SK-N-SH (cell line): ENCODE data around the gene CFAP20DC. TPM values are rescaled to one million over a fixed set of nuclear protein-coding genes. Genes with fewer than 3 reads are reported as not detected.

Source experiments
- CTCF ChIA-PET: fragments of 300-600, 350-600 bp; formaldehyde crosslinking; extraction: SDS; loops from one replicate; lab custom pipeline; 2021; lab: Yijun Ruan, JAX
- POLR2A ChIA-PET: fragments of 350-600 bp; sonication (Branson Sonifier 250); formaldehyde crosslinking; extraction: SDS; loops from one replicate; lab custom pipeline; 2020; ENCODE audit warnings: antibody characterized with exemption, inconsistent platforms; lab: Yijun Ruan, JAX
- DNase-seq: peaks from one replicate; pipeline ENCODE4 v3.0.0; 2012
- H2AFZ ChIP-seq: fragments of 200-600 bp; sonication (generic); 2 replicates; pipeline ENCODE4 v1.8.1; 2016; ENCODE audit warnings: antibody characterized with exemption, mild to moderate bottlenecking, low read depth
- H3F3A ChIP-seq: fragments of 200-600 bp; sonication (generic); replicated peaks from 2 replicates; pipeline ENCODE3; 2016; ENCODE audit warnings: antibody characterized with exemption, mild to moderate bottlenecking; ENCODE audit not compliant: insufficient read depth
- H3K27ac ChIP-seq, 2 experiments: fragments of 200-500 bp in 1 of 2; fragments of 200-600 bp in 1 of 2; sonication (Bioruptor generic) in 1 of 2; sonication (generic), shearing (Covaris generic) in 1 of 2; 2 replicates each; pipeline versions ENCODE4 v1.5.1 to v1.6.1; 2014 to 2016; ENCODE audit warnings: low read depth in 2 of 2, inconsistent platforms in 1 of 2, low read length in 1 of 2, mild to moderate bottlenecking in 1 of 2, mixed read lengths in 1 of 2
- H3K27me3 ChIP-seq: fragments of 200-600 bp; sonication (generic), shearing (Covaris generic); 2 replicates; pipeline ENCODE4 v1.6.1; 2016; ENCODE audit warnings: mixed run types; ENCODE audit not compliant: insufficient read depth
- H3K36me3 ChIP-seq, 2 experiments: fragments of 200-500 bp in 1 of 2; fragments of 200-600 bp in 1 of 2; sonication (Bioruptor generic) in 1 of 2; sonication (generic) in 1 of 2; replicated peaks in 1 of 2; 2 replicates each; pipeline versions ENCODE3 to v1.5.1; 2014 to 2016; ENCODE audit warnings: low read length in 1 of 2, mild to moderate bottlenecking in 1 of 2; ENCODE audit not compliant: insufficient read depth in 2 of 2, control insufficient read depth in 1 of 2
- H3K4me1 ChIP-seq, 2 experiments: fragments of 200-500 bp in 1 of 2; fragments of 200-600 bp in 1 of 2; sonication (Bioruptor generic) in 1 of 2; sonication (generic), shearing (Covaris generic) in 1 of 2; 2 replicates each; pipeline versions ENCODE4 v1.5.1 to v1.6.1; 2014 to 2016; ENCODE audit warnings: low read depth in 1 of 2, low read length in 1 of 2, mixed run types in 1 of 2; ENCODE audit not compliant: insufficient read depth in 2 of 2, control insufficient read depth in 1 of 2
- H3K4me2 ChIP-seq: fragments of 200-600 bp; sonication (generic), shearing (Covaris generic); 2 replicates; pipeline ENCODE4 v1.6.1; 2017; ENCODE audit warnings: mixed run types
- H3K4me3 ChIP-seq, 2 experiments: fragments of 200-500 bp in 1 of 2; fragments of 200-600 bp in 1 of 2; sonication (Bioruptor generic) in 1 of 2; sonication (generic), shearing (Covaris generic) in 1 of 2; 2 replicates each; pipeline versions ENCODE4 v1.5.1 to v1.8.1; 2014 to 2016; ENCODE audit warnings: low read depth in 2 of 2, inconsistent platforms in 1 of 2, low read length in 1 of 2, mild to moderate bottlenecking in 1 of 2, mixed read lengths in 1 of 2, moderate library complexity in 1 of 2
- H3K79me2 ChIP-seq: fragments of 200-600 bp; sonication (generic); 2 replicates; pipeline ENCODE4 v1.8.1; 2017; ENCODE audit warnings: mild to moderate bottlenecking; ENCODE audit not compliant: insufficient read depth
- H3K9ac ChIP-seq: fragments of 200-600 bp; sonication (generic); 2 replicates; pipeline ENCODE4 v1.6.1; 2017; ENCODE audit warnings: mixed run types
- H3K9me2 ChIP-seq: fragments of 200-600 bp; sonication (generic); 2 replicates; pipeline ENCODE4 v1.6.1; 2017; ENCODE audit warnings: mixed run types
- H3K9me3 ChIP-seq: fragments of 200-600 bp; sonication (generic); 2 replicates; pipeline ENCODE4 v1.6.1; 2017; ENCODE audit warnings: mixed run types, mild to moderate bottlenecking, moderate library complexity
- H4K20me1 ChIP-seq: fragments of 200-600 bp; sonication (generic); 2 replicates; pipeline ENCODE4 v1.6.1; 2017; ENCODE audit warnings: mild to moderate bottlenecking, mixed run types; ENCODE audit not compliant: insufficient read depth
- CHD2 ChIP-seq: fragments of 150-350 bp; IDR thresholded peaks from 2 replicates; pipeline ENCODE4 v1.6.1; 2018; ENCODE audit warnings: low read length; ENCODE audit not compliant: partially characterized antibody
- ELF1 ChIP-seq: IDR thresholded peaks from 2 replicates; pipeline ENCODE4 v1.4.0; 2012
- EP300 ChIP-seq, 2 experiments: IDR thresholded peaks; 2 replicates each; pipeline versions ENCODE4 v1.4.0 to v1.6.1; 2012; ENCODE audit warnings: borderline replicate concordance in 1 of 2, low read depth in 1 of 2, low read length in 1 of 2
- EZH2phosphoT487 ChIP-seq: fragments of 200-600 bp; sonication (generic); IDR thresholded peaks from 2 replicates; pipeline ENCODE4 v1.6.1; 2017; ENCODE audit warnings: low read depth, mixed run types, mild to moderate bottlenecking, antibody characterized with exemption, moderate library complexity, borderline replicate concordance
- FOXJ3 ChIP-seq: sonication (generic); formaldehyde crosslinking; IDR thresholded peaks from 2 replicates; pipeline ENCODE4 v1.5.1; 2020; ENCODE audit warnings: mild to moderate bottlenecking, missing genetic modification reagents
- FOXM1 ChIP-seq: IDR thresholded peaks from 2 replicates; pipeline ENCODE4 v1.4.0; 2012; ENCODE audit warnings: low read depth, mild to moderate bottlenecking
- GABPA ChIP-seq: IDR thresholded peaks from 2 replicates; pipeline ENCODE4 v1.4.0; 2012; ENCODE audit warnings: low read depth, mild to moderate bottlenecking
- NFIC ChIP-seq: IDR thresholded peaks from 2 replicates; pipeline ENCODE4 v1.4.0; 2012; ENCODE audit warnings: borderline replicate concordance
- NRF1 ChIP-seq: IDR thresholded peaks from 2 replicates; pipeline ENCODE4 v1.6.1; 2012; ENCODE audit warnings: low read depth, mild to moderate bottlenecking, low read length
- RAD21 ChIP-seq: IDR thresholded peaks from 2 replicates; pipeline ENCODE4 v1.6.1; 2012; ENCODE audit warnings: mild to moderate bottlenecking, low read length
- RCOR1 ChIP-seq: fragments of 150-350 bp; IDR thresholded peaks from 2 replicates; pipeline ENCODE4 v1.6.1; 2017; ENCODE audit warnings: antibody characterized with exemption, low read length
- RFX5 ChIP-seq: IDR thresholded peaks from 2 replicates; pipeline ENCODE4 v1.6.1; 2012; ENCODE audit warnings: mild to moderate bottlenecking, improper control_type of control experiment, low read length
- TAF1 ChIP-seq: IDR thresholded peaks from 2 replicates; pipeline ENCODE4 v1.6.1; 2012; ENCODE audit warnings: low read depth, mild to moderate bottlenecking, low read length, moderate library complexity, borderline replicate concordance
- TEAD4 ChIP-seq: IDR thresholded peaks from 2 replicates; pipeline ENCODE4 v1.4.0; 2012; ENCODE audit warnings: mild to moderate bottlenecking, borderline replicate concordance; ENCODE audit not compliant: insufficient read depth
- YY1 ChIP-seq: IDR thresholded peaks from 2 replicates; pipeline ENCODE4 v1.4.0; 2012; ENCODE audit warnings: low read depth, mild to moderate bottlenecking
- WGBS: methylation state at CpG from one replicate; pipeline ENCODE4 v1.1.6; 2017; ENCODE audit warnings: low lambda C conversion rate; 5-methylcytosine and 5-hydroxymethylcytosine counted together
- polyA plus RNA-seq, 3 experiments: library from polyadenylated mRNA; depleted of rRNA; stranded (reverse); fragments of >200 nt; gene quantifications; 2 replicates each; pipeline ENCODE4 v1.2.3, GENCODE V29; 2012
- TF ChIP-seq, protein P1 (sequence below): fragments of 150-350 bp; IDR thresholded peaks from 2 replicates; pipeline ENCODE4 v1.6.1; 2017; ENCODE audit warnings: antibody characterized with exemption, low read length, low read depth, borderline replicate concordance
- TF ChIP-seq, protein P2 (sequence below): IDR thresholded peaks from 2 replicates; pipeline ENCODE4 v1.4.0; 2012; ENCODE audit warnings: low read depth
- TF ChIP-seq, protein P3 (sequence below): IDR thresholded peaks from 2 replicates; pipeline ENCODE4; 2012
- TF ChIP-seq, protein P4 (sequence below): IDR thresholded peaks from 2 replicates; pipeline ENCODE4 v1.4.0; 2012; ENCODE audit warnings: low read depth, borderline replicate concordance
- TF ChIP-seq, protein P5 (sequence below): fragments of 150-350 bp; IDR thresholded peaks from 2 replicates; pipeline ENCODE4 v1.6.1; 2016; ENCODE audit warnings: mild to moderate bottlenecking, low read depth, low read length

Gene CFAP20DC
- polyA plus RNA-seq, 1 of the 3 experiments (the other 2 are of a cell fraction): 1.8 TPM

DNA sequence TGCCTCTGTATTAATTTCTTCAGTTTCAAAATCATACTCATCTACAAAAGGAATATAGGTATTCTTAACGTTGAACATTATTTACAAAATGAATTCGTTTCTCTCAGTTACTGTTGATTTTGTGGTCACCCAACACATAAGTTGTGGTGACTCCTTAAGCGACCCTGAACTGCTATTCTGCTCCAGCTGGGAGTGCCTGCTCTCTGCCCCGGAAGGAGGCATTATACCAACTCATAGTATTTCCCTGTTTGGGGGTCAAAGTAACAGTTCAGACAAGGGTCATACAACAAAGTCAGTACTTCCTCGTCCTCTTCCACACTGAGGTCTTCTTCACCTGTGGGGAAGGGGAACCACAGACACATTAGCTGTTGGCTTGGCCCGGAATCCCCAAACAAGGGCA, 307.6 kb downstream of the CFAP20DC start (continued):
- TF ChIP-seq, protein P1, sequence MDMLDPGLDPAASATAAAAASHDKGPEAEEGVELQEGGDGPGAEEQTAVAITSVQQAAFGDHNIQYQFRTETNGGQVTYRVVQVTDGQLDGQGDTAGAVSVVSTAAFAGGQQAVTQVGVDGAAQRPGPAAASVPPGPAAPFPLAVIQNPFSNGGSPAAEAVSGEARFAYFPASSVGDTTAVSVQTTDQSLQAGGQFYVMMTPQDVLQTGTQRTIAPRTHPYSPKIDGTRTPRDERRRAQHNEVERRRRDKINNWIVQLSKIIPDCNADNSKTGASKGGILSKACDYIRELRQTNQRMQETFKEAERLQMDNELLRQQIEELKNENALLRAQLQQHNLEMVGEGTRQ: no peak

DNA sequence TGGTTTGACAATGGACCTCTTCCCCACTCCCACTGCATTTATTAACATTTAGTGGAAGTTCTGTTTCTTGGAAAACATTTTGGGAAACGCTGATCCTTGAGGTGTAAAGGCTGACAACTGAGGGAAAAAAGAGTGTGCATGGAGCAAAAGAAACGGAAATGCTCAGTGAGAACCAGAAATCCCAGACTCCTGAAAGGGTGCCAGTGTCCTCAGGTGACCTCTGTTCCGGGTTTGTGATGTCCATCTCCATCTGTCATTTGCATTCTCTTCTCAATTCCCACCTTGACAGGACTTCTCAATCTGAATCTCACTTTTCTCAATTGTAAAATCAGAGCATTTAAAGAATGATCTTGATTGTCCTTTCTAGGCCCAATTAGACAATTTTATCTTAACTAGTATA, 312.2 kb downstream of the CFAP20DC start:
- Histone ChIP-seq H3K27ac (no peak overlapping the region), H2AFZ (no peak overlapping the region), H3K4me2 (no peak overlapping the region), H3K4me1 (no peaks in the 10 kb centered on the region), H3K9me2 (no peaks in the 10 kb centered on the region), H3K9ac (no peak overlapping the region), H4K20me1 (no peaks in the 10 kb centered on the region), H3K79me2 (no peaks in the 10 kb centered on the region), H3K9me3 (no peaks in the 10 kb centered on the region), H3F3A (no peaks in the 10 kb centered on the region), H3K4me3 (no peak overlapping the region), H3K36me3 (no peaks in the 10 kb centered on the region), H3K27me3 (no peaks in the 10 kb centered on the region)
- ChIA-PET POLR2A (no interaction called here), CTCF (no interaction called here)
- WGBS: 51% methylated on average over 3 of the region's 3 CpGs
- TF ChIP-seq YY1: no peak
- TF ChIP-seq, protein P2, sequence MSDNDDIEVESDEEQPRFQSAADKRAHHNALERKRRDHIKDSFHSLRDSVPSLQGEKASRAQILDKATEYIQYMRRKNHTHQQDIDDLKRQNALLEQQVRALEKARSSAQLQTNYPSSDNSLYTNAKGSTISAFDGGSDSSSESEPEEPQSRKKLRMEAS: no peak
- no peak for TF ChIP-seq CHD2
- TF ChIP-seq GABPA: no peak
- TF ChIP-seq TAF1: no peak
- DNase-seq: no peak

DNA sequence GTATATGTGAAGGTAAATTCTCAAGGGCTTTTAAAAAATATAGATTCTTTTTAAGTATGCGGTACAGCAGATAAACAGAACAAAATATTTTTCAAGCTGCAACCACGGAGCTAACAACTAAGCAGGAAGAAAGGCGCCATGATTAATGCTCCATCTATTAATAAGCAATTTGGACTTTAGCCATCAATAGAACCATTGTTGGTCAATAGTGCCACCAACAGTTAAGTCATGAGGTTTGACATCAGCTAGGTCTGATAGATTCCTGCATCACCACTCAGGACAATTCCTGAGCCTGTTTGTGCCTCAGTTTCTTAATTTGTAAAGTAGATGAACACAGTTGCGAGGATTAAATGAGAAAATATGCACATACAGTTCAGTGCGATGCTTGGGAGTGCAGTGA, 318.2 kb downstream of the CFAP20DC start:
- Histone ChIP-seq H3K4me3 (no peak overlapping the region), H3K9me2 (no peaks in the 10 kb centered on the region), H2AFZ (no peak overlapping the region), H3K36me3 (no peaks in the 10 kb centered on the region), H3K27ac (no peak overlapping the region), H3F3A (no peaks in the 10 kb centered on the region), H3K79me2 (no peaks in the 10 kb centered on the region), H3K4me1 (no peaks in the 10 kb centered on the region), H3K9ac (no peak overlapping the region), H4K20me1 (no peaks in the 10 kb centered on the region), H3K27me3 (no peaks in the 10 kb centered on the region), H3K4me2 (no peak overlapping the region), H3K9me3 (no peaks in the 10 kb centered on the region)
- WGBS: 75% methylated on average over 5 of the region's 5 CpGs
- CTCF ChIA-PET: interaction anchor here (1.2 to 1.5 kb wide), 2 partner anchors 91 to 101 kb away, joined by 4 read pairs; no protein-coding TSS in a partner anchor
- POLR2A ChIA-PET: no interaction called here
- no peak for DNase-seq
- TF ChIP-seq, protein P3, sequence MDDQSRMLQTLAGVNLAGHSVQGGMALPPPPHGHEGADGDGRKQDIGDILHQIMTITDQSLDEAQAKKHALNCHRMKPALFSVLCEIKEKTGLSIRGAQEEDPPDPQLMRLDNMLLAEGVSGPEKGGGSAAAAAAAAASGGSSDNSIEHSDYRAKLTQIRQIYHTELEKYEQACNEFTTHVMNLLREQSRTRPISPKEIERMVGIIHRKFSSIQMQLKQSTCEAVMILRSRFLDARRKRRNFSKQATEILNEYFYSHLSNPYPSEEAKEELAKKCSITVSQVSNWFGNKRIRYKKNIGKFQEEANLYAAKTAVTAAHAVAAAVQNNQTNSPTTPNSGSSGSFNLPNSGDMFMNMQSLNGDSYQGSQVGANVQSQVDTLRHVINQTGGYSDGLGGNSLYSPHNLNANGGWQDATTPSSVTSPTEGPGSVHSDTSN: no peak
- TF ChIP-seq ELF1 (no peak), FOXJ3 (CRISPR knock-in tag) (no peak), RAD21 (no peak), RCOR1 (no peak), RFX5 (no peak), NFIC (no peak), TAF1 (no peak), TEAD4 (no peak), EP300 (IDR thresholded peaks at IDR 0.05; ENCODE audit: borderline replicate concordance in 1 of 2, low read depth in 1 of 2, low read length in 1 of 2) (no peak), EZH2phosphoT487 (no peak), FOXM1 (no peak), CHD2 (no peak), NRF1 (no peak)
- TF ChIP-seq, protein P1: no peak
- TF ChIP-seq, protein P4, sequence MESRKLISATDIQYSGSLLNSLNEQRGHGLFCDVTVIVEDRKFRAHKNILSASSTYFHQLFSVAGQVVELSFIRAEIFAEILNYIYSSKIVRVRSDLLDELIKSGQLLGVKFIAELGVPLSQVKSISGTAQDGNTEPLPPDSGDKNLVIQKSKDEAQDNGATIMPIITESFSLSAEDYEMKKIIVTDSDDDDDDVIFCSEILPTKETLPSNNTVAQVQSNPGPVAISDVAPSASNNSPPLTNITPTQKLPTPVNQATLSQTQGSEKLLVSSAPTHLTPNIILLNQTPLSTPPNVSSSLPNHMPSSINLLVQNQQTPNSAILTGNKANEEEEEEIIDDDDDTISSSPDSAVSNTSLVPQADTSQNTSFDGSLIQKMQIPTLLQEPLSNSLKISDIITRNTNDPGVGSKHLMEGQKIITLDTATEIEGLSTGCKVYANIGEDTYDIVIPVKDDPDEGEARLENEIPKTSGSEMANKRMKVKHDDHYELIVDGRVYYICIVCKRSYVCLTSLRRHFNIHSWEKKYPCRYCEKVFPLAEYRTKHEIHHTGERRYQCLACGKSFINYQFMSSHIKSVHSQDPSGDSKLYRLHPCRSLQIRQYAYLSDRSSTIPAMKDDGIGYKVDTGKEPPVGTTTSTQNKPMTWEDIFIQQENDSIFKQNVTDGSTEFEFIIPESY: no peak
- TF ChIP-seq, protein P2: no peak
- TF ChIP-seq, protein P5, sequence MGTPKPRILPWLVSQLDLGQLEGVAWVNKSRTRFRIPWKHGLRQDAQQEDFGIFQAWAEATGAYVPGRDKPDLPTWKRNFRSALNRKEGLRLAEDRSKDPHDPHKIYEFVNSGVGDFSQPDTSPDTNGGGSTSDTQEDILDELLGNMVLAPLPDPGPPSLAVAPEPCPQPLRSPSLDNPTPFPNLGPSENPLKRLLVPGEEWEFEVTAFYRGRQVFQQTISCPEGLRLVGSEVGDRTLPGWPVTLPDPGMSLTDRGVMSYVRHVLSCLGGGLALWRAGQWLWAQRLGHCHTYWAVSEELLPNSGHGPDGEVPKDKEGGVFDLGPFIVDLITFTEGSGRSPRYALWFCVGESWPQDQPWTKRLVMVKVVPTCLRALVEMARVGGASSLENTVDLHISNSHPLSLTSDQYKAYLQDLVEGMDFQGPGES: no peak
